ENCODE results near the gene CLTC.

DNA sequence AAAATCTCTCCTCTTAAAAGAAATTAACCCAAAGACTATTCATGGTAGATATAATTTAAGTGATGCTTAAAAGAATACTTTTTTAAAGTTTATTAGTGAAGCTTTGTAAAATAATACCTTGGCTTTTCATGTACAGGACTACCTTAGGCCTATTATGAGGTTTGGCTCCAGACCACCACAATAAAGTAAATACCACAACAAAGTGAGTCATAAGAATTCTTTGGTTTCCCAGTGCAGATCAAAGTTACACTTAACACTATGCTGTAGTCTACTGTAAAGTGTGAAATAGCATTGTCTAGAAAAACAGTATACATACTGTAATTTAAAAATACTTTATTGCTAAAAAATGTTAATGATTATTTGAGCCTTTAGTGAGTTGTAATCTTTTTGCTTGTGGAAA, 31.7 kb downstream of the CLTC start:
- TF ChIP-seq, protein P1, sequence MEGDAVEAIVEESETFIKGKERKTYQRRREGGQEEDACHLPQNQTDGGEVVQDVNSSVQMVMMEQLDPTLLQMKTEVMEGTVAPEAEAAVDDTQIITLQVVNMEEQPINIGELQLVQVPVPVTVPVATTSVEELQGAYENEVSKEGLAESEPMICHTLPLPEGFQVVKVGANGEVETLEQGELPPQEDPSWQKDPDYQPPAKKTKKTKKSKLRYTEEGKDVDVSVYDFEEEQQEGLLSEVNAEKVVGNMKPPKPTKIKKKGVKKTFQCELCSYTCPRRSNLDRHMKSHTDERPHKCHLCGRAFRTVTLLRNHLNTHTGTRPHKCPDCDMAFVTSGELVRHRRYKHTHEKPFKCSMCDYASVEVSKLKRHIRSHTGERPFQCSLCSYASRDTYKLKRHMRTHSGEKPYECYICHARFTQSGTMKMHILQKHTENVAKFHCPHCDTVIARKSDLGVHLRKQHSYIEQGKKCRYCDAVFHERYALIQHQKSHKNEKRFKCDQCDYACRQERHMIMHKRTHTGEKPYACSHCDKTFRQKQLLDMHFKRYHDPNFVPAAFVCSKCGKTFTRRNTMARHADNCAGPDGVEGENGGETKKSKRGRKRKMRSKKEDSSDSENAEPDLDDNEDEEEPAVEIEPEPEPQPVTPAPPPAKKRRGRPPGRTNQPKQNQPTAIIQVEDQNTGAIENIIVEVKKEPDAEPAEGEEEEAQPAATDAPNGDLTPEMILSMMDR (conservative IDR thresholded peaks at IDR 0.05), result no peak
- no peak for TF ChIP-seq EZH2 (IDR thresholded peaks at IDR 0.05; ENCODE audit: low read depth)
